K562 (cell line): ENCODE data around the gene MYOG.

Source experiments
- FOSL1 ChIP-seq: fragments of 200-800 bp; sonication (Bioruptor generic); conservative IDR thresholded peaks from 2 replicates; pipeline ENCODE4 v1.6.1; 2016; ENCODE audit warnings: missing genetic modification characterization, missing compliant biosample characterization
- FOXK2 ChIP-seq, 2 experiments: fragments of 450-650 bp; IDR thresholded peaks in 1 of 2; conservative IDR thresholded peaks in 1 of 2; 2 replicates each; pipeline ENCODE4 v1.6.1; 2016; ENCODE audit warnings: low read depth in 2 of 2, mild to moderate bottlenecking in 1 of 2
- JUND ChIP-seq, 2 experiments: IDR thresholded peaks; 2 replicates in 1 of 2; 3 replicates in 1 of 2; pipeline ENCODE4 v1.6.1; 2011; ENCODE audit warnings: borderline replicate concordance in 2 of 2, low read depth in 2 of 2, low read length in 2 of 2, improper control_type of control experiment in 1 of 2, missing biosample characterization in 1 of 2, missing genetic modification characterization in 1 of 2, missing genetic modification reagents in 1 of 2
- MAZ ChIP-seq, 2 experiments: fragments of 450-650 bp in 1 of 2; sonication (generic) in 1 of 2; formaldehyde crosslinking; IDR thresholded peaks in 1 of 2; conservative IDR thresholded peaks in 1 of 2; 2 replicates each; pipeline versions ENCODE4 v1.4.0 to v1.5.0; 2020; ENCODE audit warnings: mild to moderate bottlenecking in 1 of 2, missing genetic modification reagents in 1 of 2
- NONO ChIP-seq, 2 experiments: fragments of 200-400 bp in 1 of 2; fragments of 450-650 bp in 1 of 2; formaldehyde crosslinking in 1 of 2; IDR thresholded peaks; 2 replicates each; pipeline ENCODE4 v1.6.1; 2017; ENCODE audit warnings: low read depth in 2 of 2, mild to moderate bottlenecking in 2 of 2, moderate library complexity in 2 of 2, low read length in 1 of 2
- NR4A1 ChIP-seq, 2 experiments: fragments of 250-450 bp in 1 of 2; fragments of 450-650 bp in 1 of 2; sonication (Bioruptor Pico) in 1 of 2; IDR thresholded peaks; 2 replicates each; pipeline versions ENCODE4 v1.4.0 to v1.6.1; 2016 to 2020; ENCODE audit warnings: mild to moderate bottlenecking in 2 of 2, missing compliant biosample characterization in 1 of 2, missing genetic modification characterization in 1 of 2, moderate library complexity in 1 of 2
- SP1 ChIP-seq: sonication (generic); formaldehyde crosslinking; IDR thresholded peaks from 2 replicates; pipeline ENCODE4 v1.8.1; 2022; ENCODE audit warnings: mild to moderate bottlenecking, missing genetic modification reagents
- ZNF24 ChIP-seq: fragments of 450-650 bp; IDR thresholded peaks from 2 replicates; pipeline ENCODE4 v1.6.1; 2016

- no peak for TF ChIP-seq SP1 (CRISPR knock-in tag)
- TF ChIP-seq FOXK2 (conservative IDR thresholded peaks at IDR 0.05 in 1 of 2, IDR thresholded peaks at IDR 0.05 in 1 of 2; ENCODE audit: low read depth in 2 of 2), result no peak
- TF ChIP-seq NONO (IDR thresholded peaks at IDR 0.05; ENCODE audit: low read depth in 2 of 2, low read length in 1 of 2), result no peak
- TF ChIP-seq MAZ (CRISPR knock-in tag; conservative IDR thresholded peaks at IDR 0.05 in 1 of 2, IDR thresholded peaks at IDR 0.05 in 1 of 2), result no peak
- TF ChIP-seq NR4A1 (CRISPR knock-in tag; IDR thresholded peaks at IDR 0.05), result no peak
- no peak for TF ChIP-seq NR4A1 (tag; IDR thresholded peaks at IDR 0.05)
- TF ChIP-seq JUND (IDR thresholded peaks at IDR 0.05; ENCODE audit: borderline replicate concordance, low read depth, low read length), result no peak
- TF ChIP-seq JUND (tag; IDR thresholded peaks at IDR 0.05; ENCODE audit: borderline replicate concordance, low read depth, low read length), result no peak
- no peak for TF ChIP-seq ZNF24
- no peak for TF ChIP-seq FOSL1 (tag)
These were observed 26.7 kb upstream of the MYOG start for GRCh38 chr1:203112475-203112874.
